Skeletal muscle satellite cell (primary cell): ENCODE data around the gene C16orf89.
"Not testable (repeated sequence)": the region's sequence is repeated elsewhere in the genome, so short reads cannot be mapped to it uniquely, and the experiment has no call there.

Source experiments
- H3K27me3 ChIP-seq: 2 replicates; pipeline ENCODE4 v1.7.0; 2013; ENCODE audit warnings: low read length; ENCODE audit not compliant: control insufficient read depth, insufficient read depth
- H3K36me3 ChIP-seq: 2 replicates; pipeline ENCODE4 v1.7.0; 2013; ENCODE audit warnings: mild to moderate bottlenecking, control low read depth, low read length; ENCODE audit not compliant: insufficient read depth
- H3K4me1 ChIP-seq: 2 replicates; pipeline ENCODE4 v1.7.0; 2013; ENCODE audit warnings: low read length; ENCODE audit not compliant: control insufficient read depth, insufficient read depth
- H3K4me2 ChIP-seq: 2 replicates; pipeline ENCODE4 v1.7.0; 2013; ENCODE audit warnings: mild to moderate bottlenecking, low read length
- H3K4me3 ChIP-seq: 2 replicates; pipeline ENCODE4 v1.7.0; 2013; ENCODE audit warnings: low read length
- H3K9ac ChIP-seq: 2 replicates; pipeline ENCODE4 v1.7.0; 2013; ENCODE audit warnings: mild to moderate bottlenecking, low read depth, low read length, moderate library complexity
- H3K9me3 ChIP-seq: replicated peaks from 2 replicates; pipeline ENCODE4 v1.7.0; 2013; ENCODE audit warnings: mild to moderate bottlenecking, control low read depth, low read length

Gene C16orf89

GRCh38 chr16:5095145-5095830 lies 29.5 kb upstream of the C16orf89 start:
- not testable (repeated sequence) for H3K36me3 ChIP-seq, H3K4me1 ChIP-seq, H3K4me2 ChIP-seq, H3K9me3 ChIP-seq, H3K9ac ChIP-seq, H3K4me3 ChIP-seq, H3K27me3 ChIP-seq

- H3K9ac ChIP-seq, H3K4me3 ChIP-seq, H3K36me3 ChIP-seq, H3K4me1 ChIP-seq, H3K9me3 ChIP-seq, H3K4me2 ChIP-seq, H3K27me3 ChIP-seq: not testable (repeated sequence)
Measured at GRCh38 chr16:5093746-5094145, 28.0 kb upstream of the C16orf89 start.

GRCh38 chr16:5093081-5093480 lies 27.3 kb upstream of the C16orf89 start:
- H3K4me2 ChIP-seq, H3K9me3 ChIP-seq, H3K27me3 ChIP-seq, H3K36me3 ChIP-seq, H3K4me1 ChIP-seq, H3K4me3 ChIP-seq, H3K9ac ChIP-seq: not testable (repeated sequence)

- not testable (repeated sequence) for H3K4me2 ChIP-seq, H3K4me3 ChIP-seq, H3K9ac ChIP-seq, H3K4me1 ChIP-seq, H3K27me3 ChIP-seq, H3K36me3 ChIP-seq, H3K9me3 ChIP-seq
Measured at GRCh38 chr16:5090592-5090991, 24.8 kb upstream of the C16orf89 start.

GRCh38 chr16:5089911-5090555 lies 24.3 kb upstream of the C16orf89 start:
- not testable (repeated sequence) for H3K9ac ChIP-seq, H3K4me1 ChIP-seq, H3K36me3 ChIP-seq, H3K4me2 ChIP-seq, H3K27me3 ChIP-seq, H3K4me3 ChIP-seq, H3K9me3 ChIP-seq

- not testable (repeated sequence) for H3K4me1 ChIP-seq, H3K4me3 ChIP-seq, H3K9me3 ChIP-seq, H3K27me3 ChIP-seq, H3K4me2 ChIP-seq, H3K9ac ChIP-seq
- H3K36me3 ChIP-seq = peaks cover 13% of the 10 kb centered on the region
Measured at GRCh38 chr16:5088936-5089335, 23.2 kb upstream of the C16orf89 start.

GRCh38 chr16:5088086-5088790 lies 22.5 kb upstream of the C16orf89 start:
- H3K4me3 ChIP-seq = not testable (repeated sequence)

GRCh38 chr16:5085716-5086115 lies 20.0 kb upstream of the C16orf89 start:
- not testable (repeated sequence) for H3K4me3 ChIP-seq, H3K4me1 ChIP-seq, H3K9me3 ChIP-seq, H3K27me3 ChIP-seq, H3K4me2 ChIP-seq, H3K9ac ChIP-seq
- peaks cover 19% of the 10 kb centered on the region for H3K36me3 ChIP-seq

More at GRCh38 chr16:5088086-5088790, 22.5 kb upstream of the C16orf89 start:
- not testable (repeated sequence) for H3K4me2 ChIP-seq, H3K4me1 ChIP-seq, H3K27me3 ChIP-seq, H3K9me3 ChIP-seq, H3K9ac ChIP-seq
- H3K36me3 ChIP-seq = peaks cover 16% of the 10 kb centered on the region

- H3K4me2 ChIP-seq, H3K27me3 ChIP-seq, H3K4me1 ChIP-seq, H3K9ac ChIP-seq, H3K9me3 ChIP-seq, H3K4me3 ChIP-seq: not testable (repeated sequence)
- peaks cover 19% of the 10 kb centered on the region for H3K36me3 ChIP-seq
Measured at GRCh38 chr16:5084802-5085201, 19.0 kb upstream of the C16orf89 start.

GRCh38 chr16:5084099-5084731 lies 18.5 kb upstream of the C16orf89 start:
- not testable (repeated sequence) for H3K4me3 ChIP-seq, H3K27me3 ChIP-seq
- H3K36me3 ChIP-seq = peaks cover 19% of the 10 kb centered on the region

GRCh38 chr16:5083646-5084045 lies 17.9 kb upstream of the C16orf89 start:
- H3K4me2 ChIP-seq = not testable (repeated sequence)
- peaks cover 20% of the 10 kb centered on the region for H3K36me3 ChIP-seq

More at GRCh38 chr16:5084099-5084731, 18.5 kb upstream of the C16orf89 start:
- not testable (repeated sequence) for H3K9me3 ChIP-seq, H3K9ac ChIP-seq, H3K4me1 ChIP-seq, H3K4me2 ChIP-seq

More at GRCh38 chr16:5083646-5084045, 17.9 kb upstream of the C16orf89 start:
- not testable (repeated sequence) for H3K9me3 ChIP-seq, H3K27me3 ChIP-seq, H3K4me3 ChIP-seq, H3K9ac ChIP-seq, H3K4me1 ChIP-seq
